Measurements from ENCODE around the gene KRT85. TPM values are rescaled to one million over a fixed set of nuclear protein-coding genes. Genes with fewer than 3 reads are reported as not detected.
A peak's percentile ranks its signal among the peaks of the same experiment; 100 is the strongest.

KRT85 gene
- total RNA-seq, 3 donors from 2014 or later, result not detected

- Mint-ChIP-seq H3K4me1 (ENCODE audit: low read depth) (no peaks in the 10 kb centered on the region), H3K36me3 (ENCODE audit: insufficient read depth) (no peaks in the 10 kb centered on the region), H3K4me3 (no peak overlapping the region), H3K27me3 (ENCODE audit: low read depth) (peaks cover 5% of the 10 kb centered on the region), H3K9me3 (no peaks in the 10 kb centered on the region)
- ATAC-seq (no peak), DNase-seq (no peak)
These were observed 595 bp upstream of the KRT85 start for GRCh38 chr12:52367876-52368275.

DNA sequence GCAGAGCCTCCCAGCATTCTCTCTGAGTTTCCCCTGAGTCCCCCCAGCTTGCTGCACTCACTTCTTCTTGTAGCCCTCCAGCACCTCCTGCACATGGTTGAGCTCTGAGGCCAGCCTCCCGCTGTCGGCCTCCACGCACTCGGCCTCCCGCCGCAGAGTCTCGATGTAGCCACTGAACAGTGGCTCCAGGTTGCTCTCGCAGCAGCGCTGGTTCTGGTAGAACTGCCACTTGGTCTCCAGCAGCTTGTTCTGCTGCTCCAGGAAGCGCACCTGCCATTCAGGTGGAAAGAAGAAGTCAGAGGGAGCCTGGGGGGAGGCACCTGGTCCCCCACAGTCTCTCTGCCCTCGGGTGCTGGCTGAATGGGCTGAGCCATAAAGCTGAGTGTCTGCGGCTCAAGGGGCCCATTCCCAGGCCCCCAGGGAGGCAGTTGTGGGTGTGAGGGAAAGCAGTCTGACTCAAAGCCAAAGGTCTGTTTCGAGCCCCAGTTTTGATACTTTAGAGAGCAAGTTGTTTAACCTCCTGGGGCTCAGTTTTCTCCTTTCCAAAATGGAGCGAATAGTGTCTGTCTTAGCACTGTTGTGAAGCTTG lies 2.3 kb downstream of the KRT85 start:
- Mint-ChIP-seq H3K27me3 (ENCODE audit: low read depth) (peaks cover 5% of the 10 kb centered on the region), H3K4me3 (no peak overlapping the region)

DNA sequence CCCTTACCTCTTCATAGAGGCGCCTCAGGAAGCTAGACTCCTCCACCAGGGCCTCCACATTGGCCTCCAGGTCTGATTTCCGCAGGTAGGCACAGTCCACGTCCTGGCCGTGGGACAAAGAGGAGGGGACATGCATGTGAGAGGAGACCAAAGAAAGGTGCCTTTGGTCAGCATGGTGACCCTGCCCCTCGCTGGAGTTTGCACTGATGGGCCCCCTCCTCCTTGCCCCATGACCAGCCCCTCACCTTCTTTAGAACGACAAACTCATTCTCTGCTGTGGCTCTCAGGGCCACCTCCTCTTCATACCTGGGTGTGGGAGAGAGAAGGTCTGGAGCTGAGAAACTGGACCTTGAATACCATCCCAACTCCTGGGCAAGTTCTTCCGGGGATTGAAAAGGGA lies 3.2 kb downstream of the KRT85 start:
- no peak for DNase-seq
- Mint-ChIP-seq H3K9me3 (no peaks in the 10 kb centered on the region), H3K4me3 (no peak overlapping the region), H3K36me3 (ENCODE audit: insufficient read depth) (no peaks in the 10 kb centered on the region), H3K4me1 (ENCODE audit: low read depth) (peaks cover 10% of the 10 kb centered on the region), H3K27me3 (ENCODE audit: low read depth) (peaks cover 9% of the 10 kb centered on the region)
- no peak for ATAC-seq

More for the DNA sequence above, 2.3 kb downstream of the KRT85 start:
- ATAC-seq (no peak), DNase-seq (no peak)
- Mint-ChIP-seq H3K36me3 (ENCODE audit: insufficient read depth) (no peaks in the 10 kb centered on the region), H3K9me3 (no peaks in the 10 kb centered on the region), H3K4me1 (ENCODE audit: low read depth) (peaks cover 2% of the 10 kb centered on the region)

DNA sequence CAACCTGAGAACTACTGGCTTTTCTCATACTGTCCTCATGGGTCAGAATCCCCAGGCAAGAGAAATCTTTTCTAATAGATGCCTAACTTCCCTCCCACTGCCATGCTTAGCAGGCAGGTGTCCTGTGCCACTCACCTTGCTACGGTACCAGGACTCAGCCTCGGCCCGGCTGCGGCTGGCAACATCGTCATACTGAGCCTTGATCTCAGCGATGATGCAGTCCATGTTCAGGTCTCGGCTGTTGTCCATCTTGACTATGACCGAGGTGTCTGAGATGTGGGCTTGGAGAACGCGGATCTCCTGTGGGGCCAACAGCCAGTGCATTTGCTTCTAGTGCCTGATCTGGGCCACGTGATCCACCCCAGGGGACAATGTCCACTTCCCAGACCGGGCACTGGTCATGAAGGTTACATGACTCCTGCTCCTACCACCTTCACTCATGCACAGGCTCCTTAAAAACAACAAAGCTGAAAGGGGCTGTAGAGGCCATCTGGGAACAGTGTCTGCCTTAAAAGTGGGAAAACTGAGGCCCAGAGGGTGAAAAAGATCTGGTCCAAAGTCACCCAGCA lies 4.1 kb downstream of the KRT85 start:
- H3K9me3 Mint-ChIP-seq, result no peaks in the 10 kb centered on the region

DNA sequence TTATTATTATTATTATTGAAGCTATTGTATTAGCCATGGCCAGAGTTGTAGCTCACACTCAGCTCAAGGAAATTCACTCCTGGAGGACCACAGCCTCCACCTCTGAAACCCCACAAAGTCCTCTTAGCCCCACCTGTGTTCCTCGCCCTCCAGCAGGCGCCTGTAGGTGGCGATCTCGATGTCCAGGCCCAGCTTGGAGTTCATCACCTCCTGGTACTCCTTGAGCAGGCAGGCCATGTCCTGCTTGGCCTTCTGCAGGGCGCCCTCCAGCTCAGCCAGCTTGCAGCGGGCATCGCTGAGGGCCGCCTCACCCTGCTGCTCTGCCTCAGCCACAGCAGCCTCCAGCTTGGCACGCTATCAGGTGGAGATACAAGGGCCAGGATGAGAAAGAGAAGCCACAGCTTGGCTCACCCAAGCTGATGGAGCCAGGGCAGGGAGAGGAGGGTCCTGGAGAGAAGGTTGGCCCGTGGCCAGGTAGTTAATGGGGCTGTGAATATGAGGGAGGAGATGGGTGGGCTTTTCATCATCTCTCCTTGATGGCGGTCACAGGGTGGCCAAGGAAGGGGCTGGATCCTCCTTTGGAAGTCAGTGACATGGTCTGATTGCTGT lies 5.1 kb downstream of the KRT85 start:
- DNase-seq, result no peak
- H3K36me3 Mint-ChIP-seq (ENCODE audit: insufficient read depth), result no peaks in the 10 kb centered on the region

More for the DNA sequence above, 4.1 kb downstream of the KRT85 start:
- Mint-ChIP-seq H3K4me3 (no peak overlapping the region), H3K36me3 (ENCODE audit: insufficient read depth) (no peaks in the 10 kb centered on the region), H3K27me3 (ENCODE audit: low read depth) (peaks cover 9% of the 10 kb centered on the region), H3K4me1 (ENCODE audit: low read depth) (peaks cover 19% of the 10 kb centered on the region)
- ATAC-seq, result no peak
- DNase-seq, result no peak

DNA sequence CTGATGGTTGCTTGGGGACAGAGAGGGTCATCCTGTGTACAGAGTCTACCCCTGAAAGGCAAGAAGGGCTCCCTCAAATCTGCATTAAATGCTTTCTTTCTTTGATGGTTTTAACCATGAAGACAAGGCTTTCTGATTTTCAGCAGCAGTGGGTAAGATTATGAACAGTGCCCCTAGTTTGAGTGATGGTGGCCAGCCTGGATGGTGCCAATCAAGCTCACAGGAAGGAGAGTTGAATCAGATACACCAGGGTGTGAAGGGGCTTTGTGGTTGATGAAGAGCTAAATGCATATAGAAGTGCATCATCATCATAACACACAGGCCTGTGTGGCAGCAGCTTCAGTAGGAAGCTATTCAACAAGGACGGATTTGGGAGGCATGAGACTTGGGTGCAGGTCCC lies 5.7 kb downstream of the KRT85 start:
- Mint-ChIP-seq H3K36me3 (ENCODE audit: insufficient read depth) (no peaks in the 10 kb centered on the region), H3K4me3 (no peak overlapping the region), H3K27me3 (ENCODE audit: low read depth) (peaks cover 8% of the 10 kb centered on the region), H3K9me3 (no peaks in the 10 kb centered on the region), H3K4me1 (ENCODE audit: low read depth) (peaks cover 23% of the 10 kb centered on the region)
- no peak for DNase-seq
- ATAC-seq, result no peak

More for the DNA sequence above, 5.1 kb downstream of the KRT85 start:
- no peak for ATAC-seq
- no peak overlapping the region for H3K4me3 Mint-ChIP-seq
- H3K4me1 Mint-ChIP-seq (ENCODE audit: low read depth), result peaks cover 23% of the 10 kb centered on the region
- H3K27me3 Mint-ChIP-seq (ENCODE audit: low read depth), result peaks cover 8% of the 10 kb centered on the region
- H3K9me3 Mint-ChIP-seq, result no peaks in the 10 kb centered on the region

GRCh38 chr12:52360663-52361271 lies 6.5 kb downstream of the KRT85 start:
- ATAC-seq (no peak), DNase-seq (no peak)
- Mint-ChIP-seq H3K9me3 (no peaks in the 10 kb centered on the region), H3K4me1 (ENCODE audit: low read depth) (peaks cover 23% of the 10 kb centered on the region), H3K4me3 (no peak overlapping the region), H3K36me3 (ENCODE audit: insufficient read depth) (no peaks in the 10 kb centered on the region), H3K27me3 (ENCODE audit: low read depth) (peaks cover 8% of the 10 kb centered on the region)

DNA sequence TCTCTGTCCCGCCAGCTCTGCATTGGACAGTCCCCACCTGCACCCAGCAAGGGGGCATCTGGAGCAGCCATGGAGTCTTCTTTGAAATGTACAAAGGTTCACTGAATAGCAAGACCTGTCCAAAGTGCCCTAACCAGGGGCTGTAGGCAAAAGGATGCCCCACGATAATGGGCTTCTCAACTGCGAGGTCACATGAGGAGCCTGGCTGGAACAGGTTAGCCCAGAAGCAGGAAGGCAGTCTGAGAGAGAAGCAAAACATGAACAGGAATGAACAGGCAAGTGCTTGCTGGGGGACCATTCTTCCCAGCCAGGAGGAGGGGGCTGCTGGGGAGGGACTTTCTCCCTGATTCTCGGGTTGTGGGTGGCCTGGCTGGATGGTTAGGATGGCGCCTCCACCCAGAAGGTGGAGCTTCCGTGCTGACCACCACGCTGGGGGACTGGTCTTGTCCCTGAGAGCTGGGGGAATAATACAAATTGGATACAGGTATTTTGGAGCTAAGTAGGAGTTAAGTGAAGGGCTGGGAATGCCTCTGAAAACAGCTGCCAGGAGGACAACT lies 7.1 kb downstream of the KRT85 start:
- Mint-ChIP-seq H3K4me3 (no peak overlapping the region), H3K27me3 (ENCODE audit: low read depth) (peaks cover 8% of the 10 kb centered on the region), H3K4me1 (ENCODE audit: low read depth) (peaks cover 23% of the 10 kb centered on the region), H3K9me3 (no peaks in the 10 kb centered on the region), H3K36me3 (ENCODE audit: insufficient read depth) (no peaks in the 10 kb centered on the region)
- DNase-seq (no peak), ATAC-seq (no peak)

DNA sequence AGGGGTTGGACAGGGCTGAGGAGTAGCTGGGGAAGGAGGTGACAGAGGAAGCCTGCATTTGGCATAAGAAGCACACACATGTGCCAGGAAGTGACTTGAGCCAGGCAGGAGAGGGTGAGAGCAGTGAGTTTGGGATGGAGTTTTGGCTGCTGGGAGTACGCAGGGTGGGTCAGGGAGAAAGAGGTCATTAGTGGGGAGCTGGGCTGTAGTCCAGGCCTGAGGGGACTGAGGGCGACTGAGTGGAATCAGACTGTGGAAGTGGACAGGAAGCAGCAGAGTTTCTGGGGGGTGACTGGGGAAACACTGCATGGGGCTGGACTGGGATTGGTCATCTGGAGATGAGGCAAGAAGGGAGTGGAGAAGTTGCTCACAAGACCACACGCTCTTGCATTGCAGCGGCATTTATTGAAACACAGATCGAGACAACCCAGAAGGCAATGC lies 7.6 kb downstream of the KRT85 start:
- no peak overlapping the region for H3K4me3 Mint-ChIP-seq
- peaks cover 23% of the 10 kb centered on the region for H3K4me1 Mint-ChIP-seq (ENCODE audit: low read depth)
- ATAC-seq, result no peak
- no peaks in the 10 kb centered on the region for H3K9me3 Mint-ChIP-seq
- H3K36me3 Mint-ChIP-seq (ENCODE audit: insufficient read depth), result no peaks in the 10 kb centered on the region
- no peak for DNase-seq
- H3K27me3 Mint-ChIP-seq (ENCODE audit: low read depth), result peaks cover 8% of the 10 kb centered on the region

DNA sequence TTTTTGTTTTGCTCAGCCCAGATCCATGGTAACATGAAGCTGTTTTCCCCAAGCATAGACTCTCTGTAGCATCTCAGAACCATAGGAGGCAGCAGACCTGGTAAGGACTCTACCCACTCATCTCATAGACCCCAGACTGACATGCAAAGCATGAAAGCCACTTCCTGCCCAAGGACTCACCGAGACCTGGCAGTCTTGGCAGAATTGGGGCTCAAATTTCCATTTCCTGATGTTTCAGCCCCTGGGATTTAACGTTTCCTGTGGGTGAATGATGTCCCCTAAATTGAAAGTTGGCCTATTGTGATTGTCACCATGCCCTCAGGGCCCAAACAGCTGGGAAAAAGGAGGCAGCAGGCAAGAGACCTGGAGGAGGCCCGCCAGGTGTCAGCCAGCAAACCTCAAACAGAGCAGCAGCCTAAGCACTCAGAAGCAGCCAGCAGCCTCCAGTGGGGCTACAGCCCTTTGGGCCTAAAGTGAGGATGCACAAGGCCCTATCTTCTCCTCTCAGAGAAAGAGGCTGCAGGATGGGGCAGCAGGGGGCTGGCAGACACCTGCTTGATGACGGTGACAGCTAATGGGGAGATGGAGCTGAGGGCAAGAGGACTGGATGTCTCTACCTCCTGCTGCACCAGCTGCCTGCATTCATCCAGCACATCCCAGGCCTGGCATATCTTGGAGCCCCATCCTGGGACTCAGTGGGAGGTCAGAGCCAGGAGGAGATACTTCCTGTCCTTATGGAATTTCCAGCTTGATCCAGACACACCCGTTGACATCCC lies 8.5 kb downstream of the KRT85 start:
- H3K4me3 Mint-ChIP-seq, result no peak overlapping the region
- peaks cover 8% of the 10 kb centered on the region for H3K27me3 Mint-ChIP-seq (ENCODE audit: low read depth)
- DNase-seq (no peak), ATAC-seq (peak; percentile 81 to 86)
- H3K9me3 Mint-ChIP-seq, result no peaks in the 10 kb centered on the region
- peaks cover 23% of the 10 kb centered on the region for H3K4me1 Mint-ChIP-seq (ENCODE audit: low read depth)
- no peaks in the 10 kb centered on the region for H3K36me3 Mint-ChIP-seq (ENCODE audit: insufficient read depth)

- Mint-ChIP-seq H3K27me3 (ENCODE audit: low read depth) (peaks cover 8% of the 10 kb centered on the region), H3K36me3 (ENCODE audit: insufficient read depth) (no peaks in the 10 kb centered on the region), H3K4me1 (ENCODE audit: low read depth) (peaks cover 33% of the 10 kb centered on the region), H3K4me3 (no peak overlapping the region), H3K9me3 (no peaks in the 10 kb centered on the region)
- DNase-seq (no peak), ATAC-seq (no peak)
These were observed 10.3 kb downstream of the KRT85 start for GRCh38 chr12:52356762-52357580.

GRCh38 chr12:52356031-52356761 lies 11.1 kb downstream of the KRT85 start:
- Mint-ChIP-seq H3K27me3 (ENCODE audit: low read depth) (peaks cover 8% of the 10 kb centered on the region), H3K9me3 (no peaks in the 10 kb centered on the region), H3K4me1 (ENCODE audit: low read depth) (peaks cover 38% of the 10 kb centered on the region), H3K4me3 (no peak overlapping the region), H3K36me3 (ENCODE audit: insufficient read depth) (no peaks in the 10 kb centered on the region)
- ATAC-seq (no peak), DNase-seq (no peak)

DNA sequence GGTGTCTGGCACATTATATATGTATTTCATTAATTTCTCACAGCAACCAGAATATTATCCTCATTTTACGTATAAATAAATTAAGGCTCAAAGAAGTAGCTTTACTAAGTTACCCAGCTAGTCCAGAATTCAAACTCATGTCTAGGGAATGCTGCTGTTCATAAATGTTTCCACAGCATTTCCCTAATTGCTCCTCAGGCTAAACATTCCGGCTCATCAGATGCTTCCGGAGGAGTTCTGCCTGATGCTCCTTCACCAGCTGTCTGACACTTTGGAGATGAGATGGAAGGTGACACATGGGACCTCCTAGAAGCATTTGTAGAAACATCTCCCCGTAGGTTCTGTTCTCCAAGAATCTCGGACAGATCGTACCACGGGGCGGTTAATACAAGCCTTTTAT lies 12.1 kb downstream of the KRT85 start:
- DNase-seq (no peak), ATAC-seq (no peak)
- Mint-ChIP-seq H3K4me1 (ENCODE audit: low read depth) (peaks cover 42% of the 10 kb centered on the region), H3K4me3 (no peak overlapping the region), H3K36me3 (ENCODE audit: insufficient read depth) (no peaks in the 10 kb centered on the region), H3K27me3 (ENCODE audit: low read depth) (peaks cover 8% of the 10 kb centered on the region), H3K9me3 (no peaks in the 10 kb centered on the region)
